Common myeloid progenitor, CD34-positive (primary cell): Measurements from ENCODE around the gene FBXW4.
A peak's percentile ranks its signal among the peaks of the same experiment; 100 is the strongest.

Experiments used
- CTCF ChIA-PET: fragments of 350-600 bp; sonication (Branson Sonifier 250); formaldehyde crosslinking; loops from one replicate; lab custom pipeline; 2021; ENCODE audit warnings: antibody characterized with exemption; lab: Charles Lee
- POLR2A ChIA-PET: fragments of 350-600 bp; sonication (Branson Sonifier 250); formaldehyde crosslinking; loops from one replicate; lab custom pipeline; 2021; ENCODE audit warnings: antibody characterized with exemption; lab: Charles Lee
- DNase-seq, 3 donors: peaks; one replicate each; pipeline versions ENCODE4 v3.0.0 to v3.0.0-alpha.2; 2013
- H3K27ac ChIP-seq, 2 experiments: 1 replicate in 1 of 2; 2 replicates in 1 of 2; pipeline ENCODE4 v1.7.0; 2013; ENCODE audit warnings: inconsistent platforms in 2 of 2, low read length in 2 of 2, mild to moderate bottlenecking in 2 of 2, low read depth in 1 of 2, moderate library complexity in 1 of 2; ENCODE audit not compliant: severe bottlenecking in 2 of 2, insufficient read depth in 1 of 2, poor library complexity in 1 of 2
- H3K27me3 ChIP-seq, 5 experiments: replicated peaks in 2 of 5; 1 replicate in 3 of 5; 2 replicates in 2 of 5; pipeline versions ENCODE4 v1.6.1 to v1.7.0; 2013; ENCODE audit warnings: low read length in 4 of 5, mild to moderate bottlenecking in 2 of 5, moderate library complexity in 2 of 5, inconsistent platforms in 1 of 5; ENCODE audit not compliant: insufficient read depth in 5 of 5, control insufficient read depth in 4 of 5
- H3K36me3 ChIP-seq, 4 experiments: 1 replicate in 2 of 4; 2 replicates in 2 of 4; pipeline versions ENCODE4 v1.6.1 to v1.7.0; 2013; ENCODE audit warnings: low read length in 3 of 4, control low read depth in 1 of 4, mild to moderate bottlenecking in 1 of 4; ENCODE audit not compliant: control insufficient read depth in 4 of 4, insufficient read depth in 4 of 4
- H3K4me1 ChIP-seq, 4 experiments: 1 replicate in 3 of 4; 2 replicates in 1 of 4; pipeline versions ENCODE4 v1.6.1 to v1.7.1; 2013; ENCODE audit warnings: low read length in 3 of 4, mild to moderate bottlenecking in 3 of 4, control low read depth in 1 of 4, inconsistent platforms in 1 of 4, moderate library complexity in 1 of 4; ENCODE audit not compliant: control insufficient read depth in 4 of 4, insufficient read depth in 4 of 4; ENCODE audit errors: control extremely low read depth in 1 of 4
- H3K4me3 ChIP-seq, 7 experiments: 1 replicate in 4 of 7; 2 replicates in 3 of 7; pipeline versions ENCODE4 v1.5.1 to v1.7.0; 2013; ENCODE audit warnings: mild to moderate bottlenecking in 7 of 7, low read length in 6 of 7, moderate library complexity in 6 of 7, inconsistent platforms in 2 of 7, low read depth in 2 of 7, control low read depth in 1 of 7; ENCODE audit not compliant: insufficient read depth in 4 of 7, control insufficient read depth in 1 of 7; ENCODE audit errors: extremely low read depth in 1 of 7
- H3K9me3 ChIP-seq, 5 experiments: 1 replicate in 4 of 5; 2 replicates in 1 of 5; pipeline versions ENCODE4 v1.6.1 to v1.7.1; 2013; ENCODE audit warnings: low read length in 4 of 5, mild to moderate bottlenecking in 2 of 5, inconsistent platforms in 1 of 5, low read depth in 1 of 5, moderate library complexity in 1 of 5; ENCODE audit not compliant: control insufficient read depth in 4 of 5, insufficient read depth in 2 of 5; ENCODE audit errors: control extremely low read depth in 1 of 5
- WGBS: methylation state at CpG from one replicate; pipeline ENCODE4 v1.1.5; 2013; ENCODE audit not compliant: insufficient coverage; 5-methylcytosine and 5-hydroxymethylcytosine counted together

FBXW4 gene

DNA sequence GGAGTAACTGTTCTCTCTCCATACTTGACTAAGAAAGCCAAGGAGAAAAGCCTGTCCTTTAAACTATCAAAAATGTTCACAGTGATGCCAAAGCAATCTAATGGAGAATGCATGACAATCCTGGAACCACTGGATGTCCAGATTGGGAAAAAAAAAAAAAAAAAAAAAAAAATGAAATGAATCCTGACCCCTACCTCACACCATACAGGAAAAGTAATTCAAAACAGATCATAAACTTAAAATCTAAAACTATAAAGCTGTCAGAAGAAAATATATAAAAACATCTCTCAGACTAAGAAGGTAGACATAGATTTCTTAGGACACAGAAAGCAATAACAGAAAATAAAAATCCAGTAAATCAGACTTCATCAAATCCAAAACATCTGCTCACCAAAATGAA lies 18.4 kb downstream of the FBXW4 start:
- Histone ChIP-seq H3K4me3 (no peak overlapping the region), H3K27ac (no peak overlapping the region), H3K36me3 (peaks cover 7 to 47% (median 30%) of the 10 kb centered on the region in 4 experiments), H3K9me3 (peaks cover 2 to 12% (median 2%) of the 10 kb centered on the region in 5 experiments), H3K27me3 (no peaks in the 10 kb centered on the region), H3K4me1 (peaks cover 0 to 4% (median 2%) of the 10 kb centered on the region in 4 experiments)
- ChIA-PET POLR2A (no interaction called here), CTCF (no interaction called here)
- peak in 2 of 3 donors; percentile 36 to 54 for DNase-seq

DNA sequence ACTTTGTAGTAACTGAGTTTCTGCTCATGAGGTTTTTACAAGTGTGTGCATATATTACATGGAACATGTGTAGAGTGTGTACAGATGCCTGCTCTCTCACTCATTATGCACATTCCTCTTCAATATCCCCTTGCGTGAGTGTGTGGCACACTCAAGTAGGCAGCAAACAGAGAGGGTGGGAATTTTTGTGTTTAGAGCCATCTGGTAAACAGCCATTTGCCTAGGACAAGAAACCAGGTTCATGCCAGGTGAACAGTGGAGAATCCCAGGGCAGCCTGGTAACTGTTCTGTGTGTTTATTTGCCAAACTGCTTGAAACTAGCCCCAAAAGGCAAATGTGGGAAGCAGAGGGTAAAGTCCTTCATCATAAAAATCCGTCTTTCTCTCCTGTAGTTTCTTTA lies 19.9 kb downstream of the FBXW4 start:
- H3K27me3 ChIP-seq = no peaks in the 10 kb centered on the region
- no peak overlapping the region for H3K4me3 ChIP-seq
- H3K36me3 ChIP-seq = peaks cover 17 to 54% (median 36%) of the 10 kb centered on the region in 4 experiments
- 100% methylated on average over 1 of the region's 2 CpGs for WGBS
- POLR2A ChIA-PET = no interaction called here
- H3K9me3 ChIP-seq = peaks cover 2 to 12% (median 2%) of the 10 kb centered on the region in 5 experiments
- CTCF ChIA-PET = interaction anchor here (1.7 kb wide), 1 partner anchor 47 kb away, joined by 4 read pairs; no protein-coding TSS in a partner anchor
- no peak for DNase-seq
- peaks cover 0 to 5% (median 2%) of the 10 kb centered on the region in 4 experiments for H3K4me1 ChIP-seq
- H3K27ac ChIP-seq = no peak overlapping the region

DNA sequence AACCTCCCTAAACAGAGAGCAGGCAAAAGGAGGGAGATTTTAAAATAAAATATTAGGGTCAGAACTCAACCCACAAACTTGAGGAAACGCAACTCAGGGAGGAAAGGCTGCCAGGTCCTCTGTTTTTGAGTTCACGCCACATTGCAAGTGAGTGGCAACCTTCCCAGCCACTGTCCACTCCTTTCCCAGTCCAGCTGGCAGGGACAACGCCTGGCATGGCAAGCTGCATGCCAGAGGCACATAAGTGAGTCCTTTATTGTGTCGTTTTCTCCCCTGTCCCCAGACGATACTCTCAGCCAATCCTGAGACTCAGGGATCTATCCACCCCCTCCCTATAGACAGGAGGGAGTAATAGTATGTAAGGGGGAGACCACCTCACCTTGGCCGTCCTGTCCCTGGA lies 22.4 kb downstream of the FBXW4 start:
- Histone ChIP-seq H3K27me3 (no peaks in the 10 kb centered on the region), H3K4me3 (no peak overlapping the region), H3K36me3 (peaks cover 24 to 75% (median 50%) of the 10 kb centered on the region in 4 experiments), H3K9me3 (peaks cover 2 to 12% (median 2%) of the 10 kb centered on the region in 5 experiments), H3K27ac (no peak overlapping the region), H3K4me1 (peaks cover 0 to 5% (median 2%) of the 10 kb centered on the region in 4 experiments)
- POLR2A ChIA-PET = no interaction called here
- CTCF ChIA-PET = no interaction called here
- DNase-seq = no peak
- WGBS = 94% methylated on average over 3 of the region's 6 CpGs

DNA sequence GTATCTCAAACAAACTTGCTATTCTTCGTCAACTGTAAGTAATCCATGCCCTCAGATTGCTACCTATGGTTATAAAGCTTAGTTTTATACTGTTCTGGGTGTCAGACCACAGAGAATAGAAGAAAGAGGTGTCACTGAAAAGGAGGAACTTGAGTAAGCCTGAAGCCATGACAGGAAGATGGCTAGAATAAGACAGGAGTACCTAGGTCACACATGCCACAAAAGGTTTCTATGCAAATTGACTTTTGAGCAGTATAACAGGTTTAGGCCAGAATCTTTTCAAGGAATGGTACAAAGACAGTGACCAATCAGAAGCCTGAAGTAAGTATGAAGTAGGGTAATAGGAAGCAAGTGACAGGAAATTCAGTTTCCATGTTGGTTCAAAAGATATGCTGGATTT lies 23.5 kb downstream of the FBXW4 start:
- H3K4me3 ChIP-seq = no peak overlapping the region
- no peaks in the 10 kb centered on the region for H3K27me3 ChIP-seq
- DNase-seq = peak in 2 of 3 donors; percentile 7 to 17
- POLR2A ChIA-PET = no interaction called here
- H3K4me1 ChIP-seq = peaks cover 0 to 5% (median 2%) of the 10 kb centered on the region in 4 experiments
- WGBS = 100% methylated on average over 1 of the region's 1 CpG
- H3K36me3 ChIP-seq = peaks cover 26 to 67% (median 49%) of the 10 kb centered on the region in 4 experiments
- no peak overlapping the region for H3K27ac ChIP-seq
- peaks cover 0 to 3% (median 2%) of the 10 kb centered on the region in 5 experiments for H3K9me3 ChIP-seq
- CTCF ChIA-PET = interaction anchor here (0.7 kb wide), 1 partner anchor 9 kb away, joined by 3 read pairs; no protein-coding TSS in a partner anchor

DNA sequence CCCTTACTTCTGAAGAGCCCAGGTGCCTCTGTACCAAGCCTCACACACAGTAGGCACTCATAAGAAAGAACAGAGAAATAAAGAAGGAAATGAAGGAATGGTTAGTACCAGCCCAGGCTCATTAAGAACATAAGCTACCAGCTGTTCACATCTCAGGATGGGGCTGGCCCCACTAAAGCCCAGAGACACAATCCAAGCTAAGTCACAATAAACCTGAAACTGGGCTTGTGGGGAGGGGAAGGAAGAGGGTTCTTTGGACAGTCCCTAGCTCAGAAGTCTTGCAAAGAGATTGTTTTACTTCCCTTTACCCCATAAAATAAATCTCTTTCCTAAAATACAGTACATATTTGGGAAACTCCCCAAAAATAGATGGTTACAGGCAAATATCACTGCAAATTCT lies 24.3 kb downstream of the FBXW4 start:
- H3K36me3 ChIP-seq = peaks cover 20 to 71% (median 53%) of the 10 kb centered on the region in 4 experiments

DNA sequence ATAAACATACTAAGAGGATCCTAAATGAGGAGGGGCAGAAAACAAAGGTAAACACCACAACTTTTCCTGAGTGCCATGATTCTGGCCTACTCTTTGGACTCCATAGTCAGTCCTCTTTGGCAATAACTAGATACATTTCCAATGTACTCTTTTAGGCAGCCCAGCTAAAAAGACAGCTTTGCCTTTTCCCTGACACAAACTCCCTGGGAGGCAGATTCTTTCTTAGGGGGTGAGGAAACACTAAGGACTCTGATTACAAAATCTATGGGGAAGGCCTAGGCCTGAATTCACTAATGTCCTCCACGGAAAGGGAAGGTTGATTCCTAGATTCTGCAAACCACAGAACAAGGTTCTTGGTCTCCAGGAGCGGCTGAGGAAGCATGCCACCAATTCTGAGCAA lies 25.8 kb downstream of the FBXW4 start:
- 95% methylated on average over 2 of the region's 2 CpGs for WGBS
- Histone ChIP-seq H3K4me3 (no peak overlapping the region), H3K27ac (no peak overlapping the region), H3K27me3 (no peaks in the 10 kb centered on the region), H3K4me1 (peaks cover 0 to 5% (median 2%) of the 10 kb centered on the region in 4 experiments), H3K36me3 (peaks cover 20 to 72% (median 55%) of the 10 kb centered on the region in 4 experiments), H3K9me3 (no peaks in the 10 kb centered on the region)
- ChIA-PET CTCF (no interaction called here), POLR2A (no interaction called here)
- DNase-seq = no peak

More for the DNA sequence above, 24.3 kb downstream of the FBXW4 start:
- H3K27ac ChIP-seq = no peak overlapping the region
- ChIA-PET CTCF (interaction anchor here (0.7 to 1.5 kb wide), 3 partner anchors 10 to 68 kb away, joined by 3 read pairs; no protein-coding TSS in a partner anchor), POLR2A (no interaction called here)
- peaks cover 0 to 5% (median 2%) of the 10 kb centered on the region in 4 experiments for H3K4me1 ChIP-seq
- H3K27me3 ChIP-seq = no peaks in the 10 kb centered on the region
- DNase-seq = no peak
- H3K9me3 ChIP-seq = no peaks in the 10 kb centered on the region
- no peak overlapping the region for H3K4me3 ChIP-seq

DNA sequence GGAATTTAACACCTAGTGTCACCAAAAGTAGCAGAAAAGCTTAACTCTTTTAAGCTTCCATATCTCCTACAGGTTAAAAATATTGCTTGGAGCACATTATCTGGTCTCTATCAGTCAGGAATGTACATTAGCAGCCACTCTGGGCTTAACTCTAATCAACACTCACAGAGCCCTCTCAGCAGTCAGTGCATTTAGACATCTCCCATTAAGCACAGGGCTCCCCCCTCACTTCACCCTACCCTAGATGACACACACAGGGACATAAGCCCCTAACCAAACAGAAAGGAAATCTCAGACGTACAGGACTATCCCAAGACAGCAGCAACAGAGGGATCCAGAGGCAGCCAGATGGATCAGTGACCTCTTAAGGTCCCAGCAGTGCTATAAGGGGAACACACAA lies 26.4 kb downstream of the FBXW4 start:
- no peak for DNase-seq
- H3K27me3 ChIP-seq = no peaks in the 10 kb centered on the region
- 100% methylated on average over 1 of the region's 1 CpG for WGBS
- POLR2A ChIA-PET = no interaction called here
- H3K27ac ChIP-seq = no peak overlapping the region
- no peaks in the 10 kb centered on the region for H3K9me3 ChIP-seq
- peaks cover 0 to 5% (median 2%) of the 10 kb centered on the region in 4 experiments for H3K4me1 ChIP-seq
- CTCF ChIA-PET = no interaction called here
- no peak overlapping the region for H3K4me3 ChIP-seq
- peaks cover 20 to 73% (median 60%) of the 10 kb centered on the region in 4 experiments for H3K36me3 ChIP-seq
